GM12878 (cell line): ENCODE measurements around the gene FBXL7. TPM values are rescaled to one million over a fixed set of nuclear protein-coding genes. Genes with fewer than 3 reads are reported as not detected.

Source experiments
- ATAC-seq: fragments of 200-7000 bp; cut with Tn5 transposase; 3 replicates; pipeline ENCODE4 v1.9.1; 2020; ENCODE audit warnings: mild to moderate bottlenecking, moderate library complexity
- BruUV-seq: library from RNA; stranded (reverse); fragments of 400-500 nt; replicated peaks from 2 replicates; lab custom pipeline; 2021; lab: Mats Ljungman, UMichigan
- CTCF ChIA-PET: fragments of 300-600 bp; sonication (Branson Sonifier 250); formaldehyde crosslinking; extraction: SDS; loops from one replicate; lab custom pipeline; 2021; ENCODE audit warnings: inconsistent platforms; lab: Yijun Ruan, JAX
- POLR2A ChIA-PET: fragments of 350-600 bp; formaldehyde crosslinking; extraction: SDS; loops from one replicate; lab custom pipeline; 2021; ENCODE audit warnings: inconsistent platforms; lab: Charles Lee
- RAD21 ChIA-PET: fragments of 300-600 bp; sonication (Branson Sonifier 250); formaldehyde crosslinking; loops from one replicate; lab custom pipeline; 2023; ENCODE audit warnings: antibody characterized with exemption; ENCODE audit not compliant: unreplicated experiment; lab: Charles Lee
- SMC1A ChIA-PET: fragments of 300-600 bp; sonication (Branson Sonifier 250); formaldehyde crosslinking; loops from one replicate; lab custom pipeline; 2023; ENCODE audit not compliant: unreplicated experiment, uncharacterized antibody; lab: Charles Lee
- DNase-seq: peaks from one replicate; pipeline ENCODE4 v3.0.0-alpha.2; 2011; ENCODE audit warnings: low read depth, low spot score
- FAIRE-seq: peaks from 3 replicates; lab custom pipeline; 2011; peaks lifted over from hg19 to GRCh38; lab: Jason Lieb, UNC
- H2AFZ ChIP-seq: 2 replicates; pipeline ENCODE4 v1.6.0; 2011; ENCODE audit warnings: low read depth, low read length, control low read depth; ENCODE audit not compliant: control insufficient read depth
- H3K27ac ChIP-seq: 2 replicates; pipeline ENCODE4 v1.5.1; 2011; ENCODE audit warnings: control low read depth; ENCODE audit not compliant: control insufficient read depth, insufficient read depth
- H3K27me3 ChIP-seq, 2 experiments: replicated peaks in 1 of 2; 2 replicates each; pipeline versions ENCODE4 v1.6.0 to v1.6.1; 2011; ENCODE audit warnings: low read length in 1 of 2; ENCODE audit not compliant: control insufficient read depth in 2 of 2, insufficient read depth in 2 of 2
- H3K36me3 ChIP-seq, 2 experiments: 2 replicates each; pipeline ENCODE4 v1.5.1; 2011; ENCODE audit warnings: low read length in 1 of 2; ENCODE audit not compliant: control insufficient read depth in 2 of 2, insufficient read depth in 2 of 2
- H3K4me1 ChIP-seq: 2 replicates; pipeline ENCODE4 v1.6.1; 2011; ENCODE audit warnings: mild to moderate bottlenecking, low read length, moderate library complexity, mixed read lengths; ENCODE audit not compliant: control insufficient read depth, insufficient read depth
- H3K4me2 ChIP-seq: 2 replicates; pipeline ENCODE4 v1.6.0; 2011; ENCODE audit warnings: control low read depth; ENCODE audit not compliant: control insufficient read depth, insufficient read depth
- H3K4me3 ChIP-seq: fragments of 200-600 bp; sonication (generic); 2 replicates; pipeline ENCODE4 v1.5.1; 2016
- H3K79me2 ChIP-seq: 2 replicates; pipeline ENCODE4 v1.6.0; 2011; ENCODE audit warnings: low read length; ENCODE audit not compliant: control insufficient read depth, insufficient read depth
- H3K9ac ChIP-seq: 2 replicates; pipeline ENCODE4 v1.8.0; 2011; ENCODE audit warnings: low read length, control low read depth, mixed read lengths; ENCODE audit not compliant: control insufficient read depth, insufficient read depth
- H3K9me3 ChIP-seq: replicated peaks from 3 replicates; pipeline ENCODE4 v1.5.1; 2011; ENCODE audit warnings: mild to moderate bottlenecking, low read length; ENCODE audit not compliant: control insufficient read depth, insufficient read depth
- H4K20me1 ChIP-seq: 2 replicates; pipeline ENCODE4 v1.6.0; 2011; ENCODE audit not compliant: control insufficient read depth, insufficient read depth
- GABPA ChIP-seq: IDR thresholded peaks from 2 replicates; pipeline ENCODE4 v1.6.1; 2014; ENCODE audit warnings: antibody characterized with exemption, low read depth, mild to moderate bottlenecking, inconsistent platforms
- NFYA ChIP-seq: IDR thresholded peaks from 2 replicates; pipeline ENCODE4 v1.6.1; 2011; ENCODE audit warnings: low read depth, mild to moderate bottlenecking, low read length, improper control_type of control experiment, borderline replicate concordance
- TAF1 ChIP-seq: IDR thresholded peaks from 2 replicates; pipeline ENCODE4 v1.6.1; 2011; ENCODE audit warnings: mild to moderate bottlenecking, low read depth, low read length, borderline replicate concordance
- TCF12 ChIP-seq: IDR thresholded peaks from 2 replicates; pipeline ENCODE4 v1.6.1; 2011; ENCODE audit warnings: low read depth, mild to moderate bottlenecking, low read length
- WGBS: methylation state at CpG from one replicate; pipeline ENCODE4 v1.1.6; 2016; ENCODE audit warnings: low lambda C conversion rate; ENCODE audit not compliant: insufficient replicate concordance, insufficient coverage; ENCODE audit errors: missing lambda C conversion rate; 5-methylcytosine and 5-hydroxymethylcytosine counted together
- in situ Hi-C: fragments of 300-500 bp; cut with MboI; formaldehyde crosslinking; loops from 9 replicates; pipeline ENCODE4 v1.14.3; 2018; ENCODE audit warnings: mixed read lengths
- intact Hi-C: fragments of 100-400 bp; cut with micrococcal nuclease; formaldehyde crosslinking; loops from one replicate; pipeline ENCODE4 v1.14.2; 2022; ENCODE audit not compliant: unreplicated experiment
- polyA plus RNA-seq, 11 experiments: library from polyadenylated mRNA; depleted of rRNA in 4 of 11; unstranded in 6 of 11; stranded (reverse) in 5 of 11; fragments of >200 nt; fragmentation: Nextera tagmentation in 4 of 11; fragmentation: Illumina TruSeq in 1 of 11; extraction: Ambion mirVana in 4 of 11; extraction: Trizol in 1 of 11; gene quantifications; 1 replicate in 1 of 11; 2 replicates in 10 of 11; pipeline versions ENCODE4 v1.2.1 to v1.2.3, GENCODE V29; 2011 to 2016; ENCODE audit warnings: inconsistent platforms in 2 of 11, missing spikeins in 2 of 11, low read depth in 1 of 11
- total RNA-seq, 4 experiments: library from RNA; depleted of rRNA in 3 of 4; stranded (reverse); fragments of >200 nt in 3 of 4; fragmentation: Illumina TruSeq in 1 of 4; extraction: Trizol in 1 of 4; gene quantifications; 2 replicates each; pipeline versions ENCODE4 v1.2.1 to v1.2.3, GENCODE V29; 2013 to 2021
- TF ChIP-seq, protein P1 (sequence below): IDR thresholded peaks from 2 replicates; pipeline ENCODE4 v1.6.1; 2012; ENCODE audit warnings: low read depth, low read length, improper control_type of control experiment

The FBXL7 gene
- total and polyA plus RNA-seq, 10 of the 15 experiments (the other 5 are each of a cell fraction or from before 2014, with no cell fraction given), result 0.03 to 0.44 (median 0.16) TPM

DNA sequence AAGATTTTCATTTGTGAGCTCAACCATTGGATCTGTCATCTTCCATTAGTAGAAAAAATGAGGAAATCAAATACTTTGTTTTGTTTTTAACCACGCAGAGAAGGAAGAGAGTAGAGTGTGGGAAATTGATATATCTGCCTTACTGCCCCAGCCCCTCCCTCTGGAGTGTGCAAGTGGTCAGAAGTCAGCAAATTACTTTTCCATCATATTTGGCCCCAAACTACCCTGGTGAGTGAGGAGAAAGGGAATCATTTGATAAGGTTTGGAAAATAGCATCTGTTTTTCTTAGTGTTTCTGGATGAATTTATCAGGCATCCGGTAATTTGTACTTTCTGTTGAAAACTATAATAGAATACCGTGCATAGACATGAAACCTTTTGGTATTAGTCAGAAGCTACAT, 352.2 kb downstream of the FBXL7 start:
- DNase-seq, result no peak
- POLR2A ChIA-PET, result no interaction called here

DNA sequence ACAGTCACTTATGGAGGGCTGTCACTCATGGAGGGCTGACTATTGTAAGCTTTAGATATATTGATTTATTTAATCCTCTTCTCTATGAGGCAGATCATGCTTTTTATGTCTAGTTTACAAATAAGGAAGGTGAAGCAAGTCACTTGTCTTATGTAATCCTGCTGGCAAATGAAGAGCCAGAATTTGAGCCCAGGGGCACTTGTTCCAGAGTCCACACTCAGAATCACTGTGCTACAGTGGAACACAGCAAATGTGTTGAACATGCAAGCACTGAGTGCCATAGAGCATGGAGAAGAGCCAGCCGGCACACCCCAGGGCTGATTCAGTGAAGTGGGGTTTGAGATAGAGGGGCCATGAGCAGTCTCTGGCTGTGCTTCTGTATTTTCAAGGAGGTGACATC, 353.0 kb downstream of the FBXL7 start:
- H3K4me1 ChIP-seq, result no peaks in the 10 kb centered on the region
- H3K79me2 ChIP-seq, result no peaks in the 10 kb centered on the region
- FAIRE-seq (no peak), DNase-seq (no peak), ATAC-seq (no peak)
- POLR2A ChIA-PET, result no interaction called here
- 31% methylated on average over 1 of the region's 1 CpG for WGBS
- SMC1A ChIA-PET, result no interaction called here
- no peaks in the 10 kb centered on the region for H3K36me3 ChIP-seq
- no peak overlapping the region for H3K9ac ChIP-seq
- TF ChIP-seq, protein P1, sequence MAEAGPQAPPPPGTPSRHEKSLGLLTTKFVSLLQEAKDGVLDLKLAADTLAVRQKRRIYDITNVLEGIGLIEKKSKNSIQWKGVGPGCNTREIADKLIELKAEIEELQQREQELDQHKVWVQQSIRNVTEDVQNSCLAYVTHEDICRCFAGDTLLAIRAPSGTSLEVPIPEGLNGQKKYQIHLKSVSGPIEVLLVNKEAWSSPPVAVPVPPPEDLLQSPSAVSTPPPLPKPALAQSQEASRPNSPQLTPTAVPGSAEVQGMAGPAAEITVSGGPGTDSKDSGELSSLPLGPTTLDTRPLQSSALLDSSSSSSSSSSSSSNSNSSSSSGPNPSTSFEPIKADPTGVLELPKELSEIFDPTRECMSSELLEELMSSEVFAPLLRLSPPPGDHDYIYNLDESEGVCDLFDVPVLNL, result no peak
- TF ChIP-seq TCF12, result no peak
- TF ChIP-seq NFYA, result no peak
- no peak for TF ChIP-seq TAF1
- intact Hi-C loops (no loop called here), in situ Hi-C loops (no loop called here)
- RAD21 ChIA-PET, result no interaction called here
- H2AFZ ChIP-seq, result no peak overlapping the region
- no peaks in the 10 kb centered on the region for H4K20me1 ChIP-seq
- no TSS peak for BruUV-seq
- H3K9me3 ChIP-seq, result no peaks in the 10 kb centered on the region
- H3K4me2 ChIP-seq, result no peak overlapping the region
- no peaks in the 10 kb centered on the region for H3K27me3 ChIP-seq
- no peak overlapping the region for H3K27ac ChIP-seq
- CTCF ChIA-PET, result no interaction called here
- H3K4me3 ChIP-seq, result no peak overlapping the region

More for the DNA sequence above, 352.2 kb downstream of the FBXL7 start:
- Histone ChIP-seq H2AFZ (no peak overlapping the region), H3K4me1 (no peaks in the 10 kb centered on the region), H3K27me3 (no peaks in the 10 kb centered on the region), H3K9ac (no peak overlapping the region), H3K79me2 (no peaks in the 10 kb centered on the region), H3K4me3 (no peak overlapping the region), H3K27ac (no peak overlapping the region), H4K20me1 (no peaks in the 10 kb centered on the region), H3K4me2 (no peak overlapping the region), H3K9me3 (no peaks in the 10 kb centered on the region), H3K36me3 (no peaks in the 10 kb centered on the region)
- no peak for FAIRE-seq
- no TSS peak for BruUV-seq
- in situ Hi-C loops (no loop called here), intact Hi-C loops (no loop called here)
- 31% methylated on average over 3 of the region's 3 CpGs for WGBS
- ChIA-PET CTCF (no interaction called here), SMC1A (no interaction called here), RAD21 (no interaction called here)
- no peak for ATAC-seq
- no peak for TF ChIP-seq GABPA
